Hepatocyte (in vitro differentiated cells): Measurements from ENCODE around the gene CNR2. TPM values are rescaled to one million over a fixed set of nuclear protein-coding genes. Genes with fewer than 3 reads are reported as not detected.
"Not testable (repeated sequence)": the region's sequence is repeated elsewhere in the genome, so short reads cannot be mapped to it uniquely, and the experiment has no call there.

ENCODE experiments used
- DNase-seq: peaks from one replicate; pipeline ENCODE4 v3.0.0-alpha.2; 2016; ENCODE audit warnings: low spot score
- H2AFZ ChIP-seq: fragments of 200-600 bp; sonication (generic); 2 replicates; pipeline ENCODE4 v1.6.0; 2016; ENCODE audit warnings: antibody characterized with exemption, mild to moderate bottlenecking
- H3K27ac ChIP-seq: fragments of 200-600 bp; sonication (generic); 2 replicates; pipeline ENCODE4 v1.5.1; 2016; ENCODE audit warnings: mild to moderate bottlenecking
- H3K27me3 ChIP-seq: fragments of 200-600 bp; sonication (generic); 2 replicates; pipeline ENCODE4 v1.6.1; 2016
- H3K36me3 ChIP-seq: fragments of 200-600 bp; sonication (generic); replicated peaks from 2 replicates; pipeline ENCODE4 v1.5.1; 2016; ENCODE audit warnings: low read depth; ENCODE audit not compliant: insufficient read depth
- H3K4me1 ChIP-seq: fragments of 200-600 bp; sonication (generic); 2 replicates; pipeline ENCODE4 v1.5.1; 2016; ENCODE audit warnings: mild to moderate bottlenecking, moderate library complexity; ENCODE audit not compliant: insufficient read depth
- H3K4me2 ChIP-seq: fragments of 200-600 bp; sonication (generic); 2 replicates; pipeline ENCODE4 v1.6.0; 2016
- H3K4me3 ChIP-seq: fragments of 200-600 bp; sonication (generic); 2 replicates; pipeline ENCODE4 v1.5.1; 2016; ENCODE audit warnings: mild to moderate bottlenecking
- H3K79me2 ChIP-seq: fragments of 200-600 bp; sonication (generic); 2 replicates; pipeline ENCODE4 v1.6.0; 2017; ENCODE audit warnings: mild to moderate bottlenecking
- H3K9me2 ChIP-seq: fragments of 200-600 bp; sonication (generic); replicated peaks from 2 replicates; pipeline ENCODE4 v1.6.0; 2017; ENCODE audit warnings: mild to moderate bottlenecking; ENCODE audit not compliant: insufficient read depth
- H3K9me3 ChIP-seq: fragments of 200-600 bp; sonication (generic); 2 replicates; pipeline ENCODE4 v1.5.1; 2016; ENCODE audit warnings: low read depth, mild to moderate bottlenecking
- H4K20me1 ChIP-seq: fragments of 200-600 bp; sonication (generic); 2 replicates; pipeline ENCODE4 v1.6.0; 2016; ENCODE audit warnings: mild to moderate bottlenecking; ENCODE audit not compliant: insufficient read depth, poor library complexity, severe bottlenecking
- EZH2 ChIP-seq: fragments of 200-600 bp; sonication (generic); IDR thresholded peaks from 2 replicates; pipeline ENCODE4 v1.6.1; 2016; ENCODE audit warnings: antibody characterized with exemption, mild to moderate bottlenecking, borderline replicate concordance
- EZH2phosphoT487 ChIP-seq: fragments of 200-600 bp; sonication (generic); IDR thresholded peaks from one replicate; pipeline ENCODE4 v1.6.1; 2018; ENCODE audit warnings: antibody characterized with exemption, mild to moderate bottlenecking, low read depth, moderate library complexity; ENCODE audit not compliant: unreplicated experiment, severe bottlenecking
- WGBS: methylation state at CpG from one replicate; pipeline ENCODE4 v1.1.6; 2016; ENCODE audit warnings: low lambda C conversion rate; ENCODE audit errors: missing lambda C conversion rate; 5-methylcytosine and 5-hydroxymethylcytosine counted together
- polyA plus RNA-seq: library from polyadenylated mRNA; unstranded; fragments of >200 nt; fragmentation: Nextera tagmentation; extraction: Ambion mirVana; gene quantifications from 2 replicates; pipeline ENCODE4 v1.2.1, GENCODE V29; 2016
- total RNA-seq: library from RNA; depleted of rRNA; stranded (reverse); fragments of >200 nt; gene quantifications from 2 replicates; pipeline ENCODE4 v1.2.3, GENCODE V29; 2014
- TF ChIP-seq, protein P1 (sequence below): fragments of 200-600 bp; sonication (generic); IDR thresholded peaks from 2 replicates; pipeline ENCODE4 v1.5.1; 2016; ENCODE audit warnings: antibody characterized with exemption, mild to moderate bottlenecking; ENCODE audit not compliant: poor library complexity

CNR2 gene
- total and polyA plus RNA-seq, 2 experiments from 2014 or later, result not detected

DNA sequence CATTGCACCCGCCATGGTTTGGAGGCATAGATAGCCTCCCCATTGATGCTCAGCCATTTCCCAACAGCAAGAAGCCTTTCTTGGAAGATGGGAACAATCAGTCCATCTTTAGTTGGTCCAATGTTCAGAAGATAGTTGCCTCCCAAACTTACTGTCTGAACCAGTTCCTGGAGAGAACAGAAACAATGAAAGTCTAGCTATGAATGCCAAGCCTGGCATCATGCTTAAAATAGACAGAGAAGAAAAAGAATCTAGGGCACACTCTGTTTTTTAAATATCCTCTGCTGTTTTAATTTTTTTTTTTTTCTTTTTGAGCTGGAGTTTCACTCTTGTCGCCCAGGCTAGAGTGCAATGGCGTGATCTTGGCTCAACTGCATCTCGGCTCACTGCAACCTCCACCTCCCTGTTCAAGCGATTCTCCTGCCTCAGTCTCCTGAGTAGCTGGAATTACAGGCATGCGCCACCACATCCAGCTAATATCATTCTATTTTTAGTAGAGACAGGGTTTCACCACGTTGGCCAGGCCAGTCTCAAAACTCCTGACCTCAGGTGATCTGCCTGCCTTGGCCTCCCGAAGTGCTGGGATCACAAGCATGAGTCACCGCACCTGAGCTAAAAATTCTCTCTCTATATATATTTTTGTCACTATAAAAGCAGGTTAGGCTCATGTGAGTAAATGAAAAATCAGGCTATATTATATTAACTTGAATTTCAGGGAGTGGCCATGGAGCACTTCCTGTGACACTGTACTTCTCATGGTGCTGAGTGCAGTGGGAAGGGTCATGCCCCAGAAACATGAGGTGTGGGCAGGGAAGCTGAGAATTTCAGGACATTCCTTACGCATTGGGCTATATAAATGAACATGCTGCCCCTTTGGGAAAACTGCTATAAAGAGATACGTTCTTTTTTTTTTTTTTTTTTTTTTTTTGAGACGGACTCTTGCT lies 64.2 kb downstream of the CNR2 start:
- Histone ChIP-seq H3K4me2 (no peak overlapping the region), H3K9me2 (no peaks in the 10 kb centered on the region), H3K27ac (no peak overlapping the region), H3K4me1 (no peaks in the 10 kb centered on the region), H3K4me3 (no peak overlapping the region), H4K20me1 (no peaks in the 10 kb centered on the region), H3K27me3 (no peaks in the 10 kb centered on the region), H3K79me2 (no peaks in the 10 kb centered on the region), H3K9me3 (no peaks in the 10 kb centered on the region), H2AFZ (no peak overlapping the region), H3K36me3 (no peaks in the 10 kb centered on the region)
- TF ChIP-seq, protein P1, sequence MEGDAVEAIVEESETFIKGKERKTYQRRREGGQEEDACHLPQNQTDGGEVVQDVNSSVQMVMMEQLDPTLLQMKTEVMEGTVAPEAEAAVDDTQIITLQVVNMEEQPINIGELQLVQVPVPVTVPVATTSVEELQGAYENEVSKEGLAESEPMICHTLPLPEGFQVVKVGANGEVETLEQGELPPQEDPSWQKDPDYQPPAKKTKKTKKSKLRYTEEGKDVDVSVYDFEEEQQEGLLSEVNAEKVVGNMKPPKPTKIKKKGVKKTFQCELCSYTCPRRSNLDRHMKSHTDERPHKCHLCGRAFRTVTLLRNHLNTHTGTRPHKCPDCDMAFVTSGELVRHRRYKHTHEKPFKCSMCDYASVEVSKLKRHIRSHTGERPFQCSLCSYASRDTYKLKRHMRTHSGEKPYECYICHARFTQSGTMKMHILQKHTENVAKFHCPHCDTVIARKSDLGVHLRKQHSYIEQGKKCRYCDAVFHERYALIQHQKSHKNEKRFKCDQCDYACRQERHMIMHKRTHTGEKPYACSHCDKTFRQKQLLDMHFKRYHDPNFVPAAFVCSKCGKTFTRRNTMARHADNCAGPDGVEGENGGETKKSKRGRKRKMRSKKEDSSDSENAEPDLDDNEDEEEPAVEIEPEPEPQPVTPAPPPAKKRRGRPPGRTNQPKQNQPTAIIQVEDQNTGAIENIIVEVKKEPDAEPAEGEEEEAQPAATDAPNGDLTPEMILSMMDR, result no peak
- TF ChIP-seq EZH2 (no peak), EZH2phosphoT487 (no peak)
- 95% methylated on average over 11 of the region's 12 CpGs for WGBS
- DNase-seq, result no peak

DNA sequence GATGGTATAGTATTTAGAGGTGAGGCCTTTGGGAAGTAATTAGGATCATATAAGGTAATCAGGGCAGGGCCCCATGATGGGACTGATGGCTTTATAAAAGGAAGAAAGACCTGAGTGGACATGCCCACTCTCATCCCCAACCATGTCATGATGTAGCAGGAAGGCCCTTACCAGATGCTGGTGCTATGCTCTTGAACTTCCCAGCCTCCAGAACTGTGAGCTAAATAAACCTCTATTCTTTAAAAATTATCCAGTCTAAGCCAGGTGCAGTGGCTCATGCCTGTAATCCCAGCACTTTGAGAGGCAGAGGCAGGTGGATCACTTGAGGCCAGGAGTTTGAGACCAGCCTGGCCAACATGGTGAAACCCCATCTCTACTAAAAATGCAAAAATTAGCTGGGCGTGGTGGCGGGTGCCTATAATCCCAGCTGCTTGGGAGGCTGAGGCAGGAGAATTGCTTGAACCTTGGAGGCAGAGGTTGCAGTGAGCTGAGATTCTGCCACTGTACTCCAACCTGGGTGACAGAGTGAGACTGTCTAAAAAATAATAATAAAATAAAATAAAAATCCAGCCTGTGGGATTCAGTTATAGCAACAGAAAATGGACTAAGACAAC lies 65.6 kb downstream of the CNR2 start:
- not testable (repeated sequence) for H2AFZ ChIP-seq, H3K9me3 ChIP-seq, DNase-seq, H3K9me2 ChIP-seq, H3K4me3 ChIP-seq, H3K4me2 ChIP-seq, H3K79me2 ChIP-seq, H3K4me1 ChIP-seq, H3K27ac ChIP-seq, H4K20me1 ChIP-seq, H3K36me3 ChIP-seq, H3K27me3 ChIP-seq
- 100% methylated on average over 2 of the region's 2 CpGs for WGBS

DNA sequence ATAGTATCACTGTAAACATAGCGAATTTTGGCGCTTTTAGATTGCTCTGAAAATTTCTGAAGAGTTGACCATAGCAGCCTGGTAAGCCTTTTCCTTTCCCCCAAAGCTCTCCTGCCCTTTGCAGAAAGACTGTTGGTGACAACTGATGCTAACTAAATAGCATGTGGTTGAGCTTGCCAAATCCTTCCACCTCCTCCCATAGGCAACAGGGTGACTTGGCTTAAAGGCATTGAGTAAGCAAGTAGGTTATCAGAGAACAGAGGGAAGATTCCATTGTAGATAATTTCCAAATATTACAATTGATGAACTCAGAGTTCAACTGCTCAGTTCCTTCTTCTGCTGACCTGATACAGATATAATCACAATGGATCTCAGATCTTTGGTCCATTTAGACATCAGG lies 68.0 kb downstream of the CNR2 start:
- 91% methylated on average over 2 of the region's 2 CpGs for WGBS
- TF ChIP-seq, protein P1, result no peak
- TF ChIP-seq EZH2 (no peak), EZH2phosphoT487 (no peak)
- no peaks in the 10 kb centered on the region for H3K36me3 ChIP-seq
- no peak overlapping the region for H3K4me2 ChIP-seq
- DNase-seq, result no peak
- H3K79me2 ChIP-seq, result no peaks in the 10 kb centered on the region
- no peaks in the 10 kb centered on the region for H4K20me1 ChIP-seq
- no peak overlapping the region for H2AFZ ChIP-seq
- H3K4me3 ChIP-seq, result no peak overlapping the region
- H3K27ac ChIP-seq, result no peak overlapping the region
- no peaks in the 10 kb centered on the region for H3K4me1 ChIP-seq
- H3K27me3 ChIP-seq, result no peaks in the 10 kb centered on the region
- H3K9me2 ChIP-seq, result no peaks in the 10 kb centered on the region
- H3K9me3 ChIP-seq, result no peaks in the 10 kb centered on the region

DNA sequence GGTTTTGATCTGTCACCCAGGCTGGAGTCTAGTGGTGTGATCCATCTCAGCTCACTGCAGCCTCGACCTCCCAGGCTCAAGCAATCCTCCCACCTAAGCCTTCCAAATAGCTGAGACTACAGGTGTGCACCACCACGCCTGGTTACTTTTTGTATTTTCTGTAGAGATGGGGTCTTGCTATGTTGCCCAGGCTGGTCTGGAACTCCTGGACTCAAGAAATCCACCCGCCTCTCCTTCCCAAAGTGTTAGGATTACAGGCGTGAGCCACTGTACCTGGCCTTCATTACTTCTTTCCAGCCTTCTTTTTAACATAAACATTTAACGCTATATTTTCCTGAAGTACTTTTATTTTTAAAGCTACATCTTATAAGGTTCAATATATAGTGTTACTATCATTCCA lies 69.5 kb downstream of the CNR2 start:
- Histone ChIP-seq H4K20me1 (no peaks in the 10 kb centered on the region), H3K4me1 (no peaks in the 10 kb centered on the region), H3K36me3 (no peaks in the 10 kb centered on the region), H3K79me2 (no peaks in the 10 kb centered on the region), H3K9me3 (no peaks in the 10 kb centered on the region), H3K4me2 (no peak overlapping the region), H2AFZ (no peak overlapping the region), H3K9me2 (no peaks in the 10 kb centered on the region), H3K27ac (no peak overlapping the region), H3K4me3 (no peak overlapping the region), H3K27me3 (no peaks in the 10 kb centered on the region)
- WGBS, result 95% methylated on average over 5 of the region's 5 CpGs
- DNase-seq, result no peak
- TF ChIP-seq EZH2phosphoT487 (no peak), EZH2 (no peak)
- TF ChIP-seq, protein P1, result no peak
